Esophagus squamous epithelium (tissue), 4 donors: ENCODE results near the gene ZSCAN1.

Source experiments
- CTCF ChIP-seq, 6 experiments: fragments of 450-650 bp in 4 of 6; fragments of 200-600 bp in 2 of 6; sonication (generic) in 2 of 6; IDR thresholded peaks; one replicate each; pipeline ENCODE4 v1.5.1; 2016 to 2019; ENCODE audit warnings: antibody characterized with exemption in 6 of 6, mild to moderate bottlenecking in 4 of 6, moderate library complexity in 4 of 6
- POLR2A ChIP-seq, 4 donors: fragments of 450-650 bp; IDR thresholded peaks; one replicate each; pipeline ENCODE4 v1.6.1; 2017; ENCODE audit warnings: antibody characterized with exemption in 4 of 4, mild to moderate bottlenecking in 4 of 4, moderate library complexity in 3 of 4

GRCh38 chr19:58020129-58020528 lies 13.7 kb upstream of the ZSCAN1 start:
- no peak for TF ChIP-seq POLR2A (IDR thresholded peaks at IDR 0.05)
- no peak for TF ChIP-seq CTCF (IDR thresholded peaks at IDR 0.05)
